HG03575 (cell line): Measurements from ENCODE around the gene IP6K1.
"Not testable (repeated sequence)": the region's sequence is repeated elsewhere in the genome, so short reads cannot be mapped to it uniquely, and the experiment has no call there.

ENCODE experiments used
- ATAC-seq: cut with Tn5 transposase; IDR thresholded peaks from one replicate; pipeline ENCODE4 v1.9.1; 2021; ENCODE audit not compliant: unreplicated experiment, insufficient number of reproducible peaks, low FRiP score; ENCODE audit errors: extremely low read depth

IP6K1 gene

DNA sequence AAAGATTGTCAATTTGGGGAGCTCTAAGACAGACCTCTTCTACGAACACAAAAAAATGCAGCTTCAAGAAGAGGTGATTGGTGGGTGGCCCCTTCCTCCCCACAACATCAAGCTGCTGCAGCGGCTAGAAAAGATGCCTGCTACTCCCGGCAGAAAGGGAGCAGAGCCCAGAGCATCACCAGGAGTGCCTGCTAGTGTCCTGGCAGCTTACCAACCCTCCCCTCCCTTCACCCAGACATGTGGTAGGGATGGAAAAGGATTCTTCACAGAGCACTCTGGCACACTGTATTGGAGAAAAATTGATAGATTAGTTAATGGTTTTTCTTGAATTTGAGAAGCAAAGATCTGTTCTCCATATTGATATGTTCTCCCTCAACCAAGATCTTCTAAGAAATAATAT is 10.8 kb downstream of the IP6K1 start:
- no peak for ATAC-seq

DNA sequence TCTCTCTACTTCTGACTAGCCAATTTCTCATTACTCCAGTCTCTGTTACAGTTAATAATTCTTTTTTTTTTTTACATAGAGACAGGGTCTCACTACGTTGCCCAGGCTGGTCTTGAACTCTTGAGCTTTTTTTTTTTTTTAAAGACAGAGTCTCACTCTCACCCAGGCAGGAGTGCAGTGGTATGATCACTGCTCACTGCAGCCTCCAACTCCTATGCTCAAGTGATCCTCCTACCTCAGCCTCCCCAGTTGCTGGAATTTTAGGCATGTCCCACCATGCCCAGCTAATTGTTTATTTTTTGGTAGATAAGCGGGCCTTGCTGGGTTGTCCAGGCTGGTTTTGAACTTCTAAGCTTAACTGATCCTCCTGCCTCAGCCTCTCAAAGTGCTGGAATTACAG is 13.6 kb downstream of the IP6K1 start:
- ATAC-seq, result no peak

DNA sequence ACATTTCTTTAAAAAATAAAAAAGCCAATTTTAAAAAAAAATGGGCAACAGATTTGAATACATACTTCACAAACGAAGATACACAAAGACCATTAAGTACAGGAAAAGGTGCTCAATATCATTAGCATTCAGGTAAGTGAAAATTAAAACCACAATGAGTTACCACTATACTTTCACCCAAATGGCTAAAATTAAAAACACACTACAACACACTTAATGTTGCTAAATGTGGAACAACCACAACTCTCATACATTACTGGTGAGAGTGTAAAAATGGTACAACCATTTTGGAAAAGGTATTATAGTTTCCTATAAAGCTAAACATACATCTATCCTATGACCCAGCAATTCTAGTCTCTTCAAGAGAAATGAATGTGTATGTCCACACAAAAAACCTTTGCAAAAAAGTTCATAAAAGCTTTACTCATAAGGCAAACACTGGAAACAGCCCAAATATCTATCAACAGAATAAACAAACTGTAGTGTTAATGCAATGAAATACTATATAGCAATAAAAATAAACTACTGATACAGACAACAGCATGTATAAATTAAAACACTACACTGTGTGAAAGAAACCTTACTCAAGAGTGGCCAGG is 14.9 kb downstream of the IP6K1 start:
- ATAC-seq, result no peak

DNA sequence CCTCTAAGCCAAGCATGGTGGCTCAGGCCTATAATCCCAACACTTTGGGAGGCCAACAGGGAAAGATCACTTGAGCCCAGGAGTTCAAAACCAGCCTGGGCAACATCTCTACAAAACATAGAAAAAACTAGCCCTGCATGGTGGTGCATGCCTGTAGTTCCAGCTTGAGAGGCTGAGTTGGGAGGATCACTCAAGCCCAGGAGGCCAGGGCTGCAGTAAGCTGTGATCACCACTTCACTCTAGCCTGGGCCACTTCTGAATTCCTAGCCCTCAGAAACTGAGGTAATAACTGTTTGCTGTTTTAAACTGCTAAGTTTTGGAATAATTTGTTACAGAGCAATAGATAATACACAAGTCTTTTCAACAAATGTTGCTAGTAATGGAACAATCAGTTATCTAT is 16.4 kb downstream of the IP6K1 start:
- no peak for ATAC-seq

DNA sequence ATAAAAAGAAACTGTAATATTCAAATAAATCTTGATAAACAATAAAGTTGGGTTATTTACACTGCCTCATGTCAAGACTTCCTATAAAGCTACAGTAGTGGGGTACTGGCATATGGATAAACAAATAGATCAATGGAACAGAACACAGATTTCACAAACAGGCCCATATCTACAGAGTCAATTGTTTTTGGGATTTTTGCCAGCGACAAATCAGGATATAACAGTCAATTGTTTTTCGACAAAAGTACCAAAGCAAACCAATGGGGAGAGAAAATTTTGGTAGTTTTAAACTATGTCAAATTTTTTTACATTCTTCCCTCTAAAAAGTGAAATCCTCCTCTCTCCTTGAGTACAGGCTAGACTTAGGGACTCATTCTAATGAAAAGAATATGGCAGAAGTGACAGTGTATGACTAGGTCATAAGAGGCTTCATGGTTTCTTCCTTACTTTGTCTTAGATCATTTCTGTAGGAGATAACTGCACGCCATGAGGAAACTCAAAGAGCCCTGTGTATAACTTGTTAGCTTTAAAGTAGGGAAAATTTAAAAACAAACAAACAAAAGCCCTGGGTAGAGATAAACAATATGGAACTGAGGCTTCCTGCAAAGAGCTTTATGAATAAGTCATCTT is 16.9 kb downstream of the IP6K1 start:
- ATAC-seq, result no peak

DNA sequence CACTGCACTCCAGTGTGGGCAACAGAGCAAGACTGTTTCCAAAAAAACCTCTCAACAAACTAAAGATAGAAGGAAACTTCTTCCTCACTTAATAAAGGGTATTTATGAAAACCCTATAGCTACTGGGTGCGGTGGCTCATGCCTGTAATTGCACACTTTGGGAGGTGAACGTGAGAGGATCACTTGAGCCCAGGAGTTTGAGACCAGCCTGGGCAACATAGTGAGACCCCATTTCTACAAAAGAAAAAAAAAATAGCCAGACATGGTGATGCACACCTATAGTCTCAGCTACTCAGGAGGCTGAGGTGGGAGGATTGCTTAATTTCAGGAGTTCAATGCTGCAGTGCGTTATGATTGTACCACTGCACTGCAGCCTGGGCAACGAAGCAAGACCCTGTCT is 22.4 kb downstream of the IP6K1 start:
- no peak for ATAC-seq

DNA sequence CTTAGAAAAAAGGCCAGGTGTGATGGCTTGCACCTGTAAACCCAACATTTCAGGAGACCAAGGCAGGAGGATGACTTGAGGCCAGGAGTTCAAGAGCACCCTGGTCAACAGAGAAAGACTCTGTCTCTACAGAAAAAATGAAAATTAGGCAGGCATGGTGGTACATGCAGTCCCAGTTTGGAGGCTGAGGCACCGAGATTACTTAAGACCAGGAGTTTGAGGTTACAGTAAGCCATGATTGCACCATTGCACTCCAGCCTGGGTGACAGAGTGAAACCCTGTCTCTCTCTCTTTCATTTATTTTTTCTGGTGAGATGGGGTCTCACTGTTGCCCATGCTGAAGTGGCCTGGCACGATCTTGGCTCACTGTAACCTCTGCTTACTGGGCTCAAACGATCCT is 24.7 kb downstream of the IP6K1 start:
- no peak for ATAC-seq

DNA sequence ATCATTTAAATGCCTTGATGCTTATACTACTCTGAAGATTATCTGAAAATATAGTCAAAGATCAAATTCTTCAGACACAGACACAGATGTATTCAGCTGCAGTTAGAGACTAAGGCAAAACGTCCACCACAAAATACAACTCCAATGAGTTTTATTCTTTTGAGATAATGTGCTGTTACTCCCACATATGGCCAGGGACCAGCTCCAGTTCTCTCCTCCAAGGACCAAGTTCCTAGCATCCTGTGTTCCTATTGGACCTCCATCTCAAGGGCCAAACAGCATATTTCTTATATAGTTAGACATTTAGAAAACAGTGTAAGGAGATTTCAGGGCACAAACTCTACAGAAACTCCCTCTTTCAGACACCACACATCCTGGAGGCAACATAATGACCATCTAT is 27.1 kb downstream of the IP6K1 start:
- ATAC-seq, result no peak

DNA sequence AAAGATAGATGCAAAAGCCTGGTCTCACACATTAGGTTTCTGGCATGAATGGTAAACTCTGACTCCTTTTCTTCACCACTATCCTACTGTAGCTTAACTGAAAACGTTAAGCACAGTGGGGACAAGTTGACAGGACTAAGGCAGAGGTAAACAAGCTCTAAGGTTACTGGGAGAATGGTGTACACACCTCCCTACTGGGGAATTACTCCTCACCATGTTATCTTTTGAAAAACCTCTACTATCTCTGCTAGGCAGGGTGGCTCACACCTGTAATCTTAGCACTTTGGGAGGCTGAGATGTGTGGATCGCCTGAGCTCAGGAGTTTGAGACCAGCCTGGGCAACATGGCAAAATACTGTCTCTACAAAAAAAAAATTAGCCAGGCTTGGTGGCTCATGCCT is 29.1 kb downstream of the IP6K1 start:
- no peak for ATAC-seq

DNA sequence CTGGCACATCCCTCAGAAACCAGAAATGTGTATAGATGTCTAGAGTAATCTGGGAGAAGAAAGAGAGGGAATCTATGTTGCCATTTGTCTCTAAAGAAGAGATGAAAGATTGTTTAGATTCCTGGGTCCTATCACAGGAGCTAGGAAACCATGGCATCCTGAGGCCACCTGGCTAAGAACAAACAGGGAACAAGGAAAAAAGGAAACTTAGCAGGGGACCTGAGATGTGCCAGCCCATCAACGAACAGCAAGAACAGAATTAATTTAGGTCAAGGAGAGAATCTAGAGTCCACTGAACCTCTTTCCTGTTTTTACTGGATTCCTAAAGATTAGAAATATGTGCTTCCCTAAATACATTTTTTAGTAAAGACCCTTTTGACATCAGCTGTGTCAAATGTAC is 30.3 kb downstream of the IP6K1 start:
- no peak for ATAC-seq

DNA sequence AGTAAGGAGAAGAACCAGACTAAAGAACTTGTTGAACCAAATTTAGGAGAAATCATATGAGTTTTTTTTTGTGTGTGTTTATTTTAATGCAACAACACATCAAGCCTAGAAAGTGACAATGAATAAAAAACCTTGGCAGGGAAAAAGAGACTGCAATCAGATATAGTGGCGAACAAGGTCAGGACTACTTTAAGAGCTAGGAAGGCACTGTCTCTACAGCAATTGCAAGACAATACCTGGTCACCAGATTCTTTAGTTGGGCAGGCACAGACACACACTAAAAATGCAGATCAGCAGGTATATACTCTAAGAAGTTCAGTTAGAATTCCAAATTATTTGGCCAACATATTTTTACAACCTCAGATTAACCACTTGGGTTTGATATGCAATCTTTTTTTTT is 31.8 kb downstream of the IP6K1 start:
- ATAC-seq, result no peak

DNA sequence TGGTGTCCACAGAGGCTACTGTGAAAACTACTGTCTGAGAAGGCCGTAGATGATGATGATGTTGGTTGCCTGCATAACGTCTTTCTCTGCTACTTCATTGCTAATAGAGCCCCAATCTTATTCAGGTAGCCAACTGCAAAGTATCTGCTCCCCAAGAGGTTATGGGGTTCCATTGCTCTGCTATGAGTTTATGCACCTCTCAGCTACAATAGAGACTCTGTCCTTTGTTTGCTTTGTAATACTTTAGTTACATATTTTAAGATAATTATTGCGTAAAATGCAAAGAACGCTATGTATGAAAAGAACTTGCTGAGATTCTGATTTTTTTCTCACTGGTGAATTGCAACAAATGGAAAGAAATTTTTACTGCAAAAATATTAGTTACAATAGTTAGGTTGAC is 34.8 kb downstream of the IP6K1 start:
- no peak for ATAC-seq

DNA sequence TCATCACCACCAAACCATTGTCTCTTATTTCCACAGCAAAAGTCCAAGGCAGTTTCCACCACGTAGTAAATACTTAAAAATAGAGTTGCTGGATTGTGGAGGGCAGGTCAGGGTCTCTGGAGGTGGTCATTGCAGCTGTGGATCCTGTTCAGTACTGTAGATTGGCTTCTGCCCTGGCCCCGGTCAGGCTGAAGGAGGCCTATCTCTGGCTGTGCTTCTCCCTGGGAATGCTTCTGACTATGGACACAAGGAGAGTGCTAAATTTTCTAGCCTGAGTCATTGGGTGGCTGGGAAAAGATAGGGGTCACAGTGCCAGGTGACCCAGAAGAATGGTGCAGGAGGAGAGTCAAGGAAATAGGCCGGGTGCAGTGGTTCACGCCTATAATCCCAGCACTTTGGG is 36.3 kb downstream of the IP6K1 start:
- ATAC-seq, result no peak

DNA sequence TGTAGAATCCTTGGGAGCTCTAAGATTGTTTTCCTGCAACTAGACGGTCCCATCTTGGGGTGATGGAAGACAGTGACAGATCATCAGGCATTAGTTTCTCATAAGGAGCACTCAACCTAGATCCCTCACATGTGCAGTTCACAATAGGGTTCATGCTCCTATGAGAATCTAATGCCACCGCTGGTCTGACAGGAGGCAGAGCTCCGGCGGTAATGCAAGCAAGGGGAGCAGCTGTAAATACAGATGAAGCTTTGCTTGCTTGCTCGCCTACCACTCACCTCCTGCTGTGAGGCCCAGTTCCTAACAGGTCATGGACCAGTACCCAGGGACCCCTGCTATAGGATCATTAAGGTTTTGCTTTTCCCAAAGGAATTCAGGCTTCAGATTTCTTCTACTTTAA is 37.5 kb downstream of the IP6K1 start:
- not testable (repeated sequence) for ATAC-seq

DNA sequence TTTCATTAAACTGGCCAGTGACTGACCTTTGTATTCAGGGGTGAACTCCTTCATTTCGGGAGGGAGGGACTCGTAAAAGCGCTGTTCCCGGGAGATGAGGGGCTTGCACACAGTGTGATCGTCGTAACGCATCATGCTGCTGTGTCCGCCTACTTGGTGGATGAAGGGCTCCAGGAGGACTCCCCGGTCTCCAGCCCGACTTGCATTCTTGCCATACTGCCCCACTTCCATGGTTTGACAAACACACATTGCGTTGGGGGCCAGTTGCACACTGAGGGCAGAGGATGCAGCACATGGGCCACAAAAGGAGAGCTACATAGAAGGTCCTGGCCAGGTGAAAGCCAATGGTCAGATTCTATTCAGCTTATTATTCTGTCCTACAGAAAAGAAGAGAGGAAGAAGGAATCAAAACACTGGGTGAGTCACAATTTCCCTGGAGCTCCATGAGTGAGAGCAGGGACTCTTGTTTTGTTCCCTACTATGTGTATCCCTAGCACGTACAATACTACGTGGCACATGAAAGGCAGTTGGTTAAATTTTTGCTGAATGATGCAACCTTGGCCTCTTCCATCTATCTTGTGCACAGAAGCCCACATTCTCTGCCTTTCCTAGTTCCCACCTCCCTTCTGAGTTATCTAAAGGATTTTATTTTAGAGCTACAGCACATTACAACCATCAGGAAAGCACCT is 38.4 kb downstream of the IP6K1 start:
- ATAC-seq, result no peak

DNA sequence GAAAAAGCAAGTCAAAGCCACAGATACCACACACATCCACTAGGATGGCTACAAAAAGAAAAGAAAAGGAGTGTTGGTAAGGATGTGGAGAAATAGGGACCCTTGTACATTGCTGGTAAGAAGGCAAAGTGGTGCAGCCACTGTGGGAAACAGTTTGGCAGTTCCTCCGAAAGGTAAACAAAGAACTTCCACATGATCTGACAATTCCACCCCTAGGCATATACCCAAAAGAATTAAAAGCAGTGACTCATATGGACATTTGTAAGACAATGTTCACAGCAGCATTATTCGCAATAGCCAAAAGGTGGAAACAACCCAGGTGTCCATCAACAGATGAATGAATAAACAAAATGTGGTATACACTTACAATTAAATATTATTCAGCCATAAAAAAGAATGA is 40.4 kb downstream of the IP6K1 start:
- ATAC-seq, result no peak

DNA sequence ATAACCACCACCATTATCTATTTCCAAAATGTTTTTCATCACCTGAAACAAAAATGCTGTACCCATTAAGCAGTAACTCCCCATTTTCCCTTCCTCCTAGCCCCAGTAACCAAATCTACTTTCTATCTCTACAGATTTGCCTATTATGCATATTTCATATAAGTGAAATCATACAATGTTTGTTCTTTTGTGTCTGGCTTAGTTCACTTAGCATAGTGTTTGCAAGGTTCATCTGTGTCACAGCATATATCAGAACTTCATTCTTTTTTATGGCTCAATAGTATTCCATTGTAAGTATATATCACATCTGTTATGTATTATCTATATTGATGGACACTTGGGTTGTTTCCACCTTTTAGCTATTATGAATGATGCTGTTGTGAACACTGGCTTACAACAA is 45.9 kb downstream of the IP6K1 start:
- no peak for ATAC-seq

DNA sequence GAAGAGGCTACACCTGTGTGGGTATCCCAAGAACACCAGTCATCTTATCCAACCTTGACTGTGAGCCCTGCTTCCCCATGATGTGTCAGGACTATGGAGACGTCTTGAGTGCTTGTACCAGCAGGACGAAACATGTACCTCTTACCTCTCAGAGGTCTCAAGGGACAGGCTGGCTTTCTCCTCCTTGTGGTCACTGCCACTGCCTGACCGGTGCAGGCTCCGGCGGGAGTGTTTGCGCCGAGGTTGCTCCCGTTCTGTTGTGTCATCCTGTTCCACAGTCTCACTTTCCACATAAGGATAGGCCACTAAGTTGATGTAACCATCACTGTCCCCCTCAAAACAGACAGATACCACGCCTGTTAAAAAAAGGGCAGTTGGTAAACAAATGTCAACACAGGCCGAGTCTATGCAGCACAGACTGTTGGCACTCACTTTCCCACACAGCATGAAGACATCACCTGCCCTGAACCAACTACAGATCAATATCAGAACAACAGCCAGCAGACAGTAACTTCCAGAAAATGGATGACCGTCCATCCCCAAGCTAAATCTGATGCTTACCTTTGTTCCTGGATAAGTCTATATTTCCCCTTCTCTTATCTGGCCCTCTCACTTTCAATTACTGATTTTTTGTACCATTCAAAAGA is 48.2 kb downstream of the IP6K1 start:
- no peak for ATAC-seq

DNA sequence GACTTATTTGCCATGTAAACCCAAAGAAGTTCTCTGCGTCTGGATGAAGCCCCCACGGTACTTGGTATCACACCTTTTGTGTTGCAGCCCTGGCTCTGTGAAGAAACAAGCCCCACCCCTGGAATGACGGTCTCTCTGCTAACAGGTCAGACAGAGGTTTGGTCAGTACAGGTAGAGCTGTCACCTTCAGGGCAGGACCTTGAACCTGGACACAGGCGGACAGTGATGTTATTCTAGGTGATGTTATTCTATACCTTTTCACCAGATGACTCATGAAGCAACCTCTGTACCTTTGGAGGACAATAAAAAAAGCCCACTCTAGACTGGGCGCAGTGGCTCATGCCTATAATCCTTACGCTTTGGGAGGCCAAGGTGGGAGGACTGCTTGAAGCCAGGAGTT is 51.6 kb downstream of the IP6K1 start:
- ATAC-seq, result no peak

DNA sequence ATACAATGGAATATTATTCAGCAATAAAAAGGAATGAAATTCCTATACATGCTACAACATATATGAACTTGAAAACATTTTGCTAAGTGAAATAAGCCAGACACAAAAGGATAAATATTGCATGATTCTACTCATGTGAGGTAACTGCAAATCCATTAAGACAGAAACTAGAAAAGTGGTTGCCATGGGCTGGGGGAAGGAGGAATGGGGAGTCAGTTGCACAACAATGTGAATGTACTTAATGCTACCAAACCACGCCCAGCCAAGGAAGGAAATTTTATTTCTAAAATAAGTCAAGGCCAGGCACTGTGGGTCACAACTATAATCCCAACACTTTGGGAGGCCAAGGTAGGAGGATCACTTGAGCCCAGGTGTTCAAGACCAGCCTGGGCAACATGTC is 52.8 kb downstream of the IP6K1 start:
- ATAC-seq, result no peak
